Neuronal stem cell (in vitro differentiated cells): ENCODE results near the gene ARSG.

Experiments
- DNase-seq: peaks from one replicate; pipeline ENCODE4 v3.0.0-alpha.2; 2013; ENCODE audit warnings: low spot score
- H2AFZ ChIP-seq: one replicate; pipeline ENCODE4 v1.6.1; 2013; ENCODE audit warnings: mild to moderate bottlenecking, low read length, inconsistent platforms
- H2AK5ac ChIP-seq: 2 replicates; pipeline ENCODE4 v1.6.1; 2013; ENCODE audit warnings: low read depth, mild to moderate bottlenecking, inconsistent platforms, low read length, moderate library complexity, mixed read lengths
- H2BK120ac ChIP-seq: 2 replicates; pipeline ENCODE4 v1.6.1; 2013; ENCODE audit warnings: low read depth, mild to moderate bottlenecking, inconsistent platforms, low read length, moderate library complexity, mixed read lengths
- H2BK12ac ChIP-seq: one replicate; pipeline ENCODE4 v1.6.1; 2013; ENCODE audit warnings: low read length, inconsistent platforms
- H2BK15ac ChIP-seq: 2 replicates; pipeline ENCODE4 v1.6.1; 2013; ENCODE audit warnings: mild to moderate bottlenecking, low read length, inconsistent platforms, mixed read lengths
- H2BK5ac ChIP-seq: one replicate; pipeline ENCODE4 v1.6.1; 2013; ENCODE audit warnings: inconsistent platforms, mild to moderate bottlenecking, low read length, moderate library complexity
- H3K14ac ChIP-seq: one replicate; pipeline ENCODE4 v1.6.1; 2013; ENCODE audit warnings: low read length, inconsistent platforms
- H3K18ac ChIP-seq: 2 replicates; pipeline ENCODE4 v1.6.1; 2013; ENCODE audit warnings: low read length, inconsistent platforms
- H3K23ac ChIP-seq: 2 replicates; pipeline ENCODE4 v1.6.1; 2013; ENCODE audit warnings: low read depth, mild to moderate bottlenecking, mixed read lengths, low read length, inconsistent platforms; ENCODE audit not compliant: poor library complexity
- H3K27ac ChIP-seq: replicated peaks from 3 replicates; pipeline ENCODE4 v1.5.1; 2013; ENCODE audit warnings: low read length, inconsistent platforms
- H3K27me3 ChIP-seq, 3 experiments: 2 replicates each; pipeline ENCODE4 v1.6.1; 2013; ENCODE audit warnings: low read length in 3 of 3, mild to moderate bottlenecking in 2 of 3, inconsistent platforms in 1 of 3, low read depth in 1 of 3, mixed read lengths in 1 of 3, moderate library complexity in 1 of 3; ENCODE audit not compliant: control insufficient read depth in 3 of 3, insufficient read depth in 3 of 3
- H3K36me3 ChIP-seq, 2 donors: replicated peaks in 1 of 2; 2 replicates each; pipeline ENCODE4 v1.6.1; 2013; ENCODE audit warnings: low read length in 2 of 2; ENCODE audit not compliant: control insufficient read depth in 2 of 2, insufficient read depth in 2 of 2
- H3K4ac ChIP-seq: 2 replicates; pipeline ENCODE4 v1.6.1; 2013; ENCODE audit warnings: inconsistent platforms, mild to moderate bottlenecking, low read length, moderate library complexity
- H3K4me1 ChIP-seq, 2 donors: 1 replicate in 1 of 2; 2 replicates in 1 of 2; pipeline ENCODE4 v1.6.1; 2013; ENCODE audit warnings: low read length in 2 of 2, low read depth in 1 of 2; ENCODE audit not compliant: control insufficient read depth in 2 of 2, insufficient read depth in 1 of 2
- H3K4me2 ChIP-seq: one replicate; pipeline ENCODE4 v1.6.1; 2013; ENCODE audit warnings: mild to moderate bottlenecking, low read length, inconsistent platforms; ENCODE audit not compliant: insufficient read depth, poor library complexity, severe bottlenecking
- H3K4me3 ChIP-seq, 2 donors: 2 replicates each; pipeline ENCODE4 v1.5.1; 2013; ENCODE audit warnings: low read length in 2 of 2, mild to moderate bottlenecking in 2 of 2, inconsistent platforms in 1 of 2, moderate library complexity in 1 of 2
- H3K79me1 ChIP-seq: one replicate; pipeline ENCODE4 v1.6.1; 2013; ENCODE audit warnings: low read depth, mild to moderate bottlenecking, inconsistent platforms, low read length, moderate library complexity
- H3K9ac ChIP-seq: one replicate; pipeline ENCODE4 v1.6.1; 2013; ENCODE audit warnings: mild to moderate bottlenecking, low read depth, low read length, inconsistent platforms; ENCODE audit not compliant: poor library complexity
- H3K9me3 ChIP-seq, 2 donors: replicated peaks in 1 of 2; 2 replicates each; pipeline versions ENCODE3 to v1.6.1; 2013; ENCODE audit warnings: low read length in 2 of 2, mild to moderate bottlenecking in 2 of 2, inconsistent platforms in 1 of 2, low read depth in 1 of 2, mixed read lengths in 1 of 2, moderate library complexity in 1 of 2; ENCODE audit not compliant: control insufficient read depth in 2 of 2, insufficient read depth in 1 of 2
- H4K8ac ChIP-seq: one replicate; pipeline ENCODE4 v1.6.1; 2013; ENCODE audit warnings: low read depth, mild to moderate bottlenecking, inconsistent platforms, low read length, moderate library complexity
- H4K91ac ChIP-seq: one replicate; pipeline ENCODE4 v1.6.1; 2013; ENCODE audit warnings: low read length, low read depth, mild to moderate bottlenecking, inconsistent platforms; ENCODE audit not compliant: poor library complexity
- WGBS, 2 donors: extraction: QIAGEN DNeasy Blood & Tissue Kit; methylation state at CpG; one replicate each; pipeline ENCODE4 v1.1.7; 2013; ENCODE audit warnings: missing lambda C conversion rate in 2 of 2, mixed read lengths in 1 of 2; ENCODE audit not compliant: insufficient read length in 2 of 2, insufficient replicate concordance in 1 of 2; ENCODE audit errors: extremely low coverage in 2 of 2; 5-methylcytosine and 5-hydroxymethylcytosine counted together

The ARSG gene

GRCh38 chr17:68304706-68305105, 13.4 kb downstream of the ARSG start:
- no CpG with 5 or more reads among the region's 6 CpGs for WGBS, 2 donors
- no peak overlapping the region for H3K9ac ChIP-seq
- no peaks in the 10 kb centered on the region for H3K27me3 ChIP-seq
- no peak overlapping the region for H2BK5ac ChIP-seq
- no peaks in the 10 kb centered on the region for H3K79me1 ChIP-seq
- no peak overlapping the region for H3K4me3 ChIP-seq
- no peak for DNase-seq
- H3K14ac ChIP-seq, result no peak overlapping the region
- H3K4ac ChIP-seq, result no peak overlapping the region
- H3K23ac ChIP-seq, result no peak overlapping the region
- no peak overlapping the region for H2BK15ac ChIP-seq
- peaks cover 0 to 2% of the 10 kb centered on the region in 2 donors for H3K4me1 ChIP-seq
- H2AFZ ChIP-seq, result no peak overlapping the region
- no peak overlapping the region for H2AK5ac ChIP-seq
- H3K27ac ChIP-seq, result no peak overlapping the region
- no peak overlapping the region for H3K18ac ChIP-seq
- H2BK120ac ChIP-seq, result no peak overlapping the region
- H3K4me2 ChIP-seq, result no peak overlapping the region
- peaks cover 3 to 18% of the 10 kb centered on the region in 2 donors for H3K36me3 ChIP-seq
- no peak overlapping the region for H2BK12ac ChIP-seq
- H3K9me3 ChIP-seq, result peaks cover 1 to 30% of the 10 kb centered on the region in 2 donors
- no peak overlapping the region for H4K91ac ChIP-seq
- H4K8ac ChIP-seq, result no peak overlapping the region

- DNase-seq, result no peak
- H3K4me1 ChIP-seq, result peaks cover 0 to 2% of the 10 kb centered on the region in 2 donors
- no peak overlapping the region for H4K91ac ChIP-seq
- no peak overlapping the region for H3K27ac ChIP-seq
- H3K14ac ChIP-seq, result no peak overlapping the region
- no peak overlapping the region for H3K4ac ChIP-seq
- no peak overlapping the region for H3K23ac ChIP-seq
- no peak overlapping the region for H2BK5ac ChIP-seq
- no peak overlapping the region for H2BK15ac ChIP-seq
- WGBS, 2 donors, result no CpG with 5 or more reads among the region's 4 CpGs
- H3K9ac ChIP-seq, result no peak overlapping the region
- no peak overlapping the region for H4K8ac ChIP-seq
- H2AFZ ChIP-seq, result no peak overlapping the region
- H2BK12ac ChIP-seq, result no peak overlapping the region
- H3K9me3 ChIP-seq, result peaks cover 1 to 26% of the 10 kb centered on the region in 2 donors
- no peak overlapping the region for H2BK120ac ChIP-seq
- no peaks in the 10 kb centered on the region for H3K27me3 ChIP-seq
- H3K79me1 ChIP-seq, result no peaks in the 10 kb centered on the region
- no peak overlapping the region for H3K4me3 ChIP-seq
- H3K36me3 ChIP-seq, result peaks cover 3 to 18% of the 10 kb centered on the region in 2 donors
- H3K4me2 ChIP-seq, result no peak overlapping the region
- H3K18ac ChIP-seq, result no peak overlapping the region
- H2AK5ac ChIP-seq, result no peak overlapping the region
These were observed 13.8 kb downstream of the ARSG start for GRCh38 chr17:68305142-68305541.

GRCh38 chr17:68306819-68307218, 15.5 kb downstream of the ARSG start:
- Histone ChIP-seq H3K9ac (no peak overlapping the region), H2AK5ac (no peak overlapping the region), H3K4me3 (no peak overlapping the region), H3K4me2 (no peak overlapping the region), H3K18ac (no peak overlapping the region), H2BK5ac (no peak overlapping the region), H3K27ac (no peak overlapping the region), H3K14ac (no peak overlapping the region), H3K4me1 (peaks cover 0 to 2% of the 10 kb centered on the region in 2 donors), H2BK12ac (no peak overlapping the region), H4K91ac (no peak overlapping the region), H2BK120ac (no peak overlapping the region), H3K79me1 (no peaks in the 10 kb centered on the region), H3K9me3 (peaks cover 1 to 17% of the 10 kb centered on the region in 2 donors), H3K4ac (no peak overlapping the region), H3K27me3 (no peaks in the 10 kb centered on the region), H4K8ac (no peak overlapping the region), H2AFZ (no peak overlapping the region), H2BK15ac (no peak overlapping the region), H3K36me3 (peaks cover 3 to 24% of the 10 kb centered on the region in 2 donors), H3K23ac (no peak overlapping the region)
- DNase-seq, result no peak
- no CpG with 5 or more reads among the region's 6 CpGs for WGBS, 2 donors

- Histone ChIP-seq H3K4me1 (peaks cover 3 to 6% of the 10 kb centered on the region in 2 donors), H2AFZ (no peak overlapping the region), H3K27ac (no peak overlapping the region), H4K91ac (no peak overlapping the region), H3K23ac (no peak overlapping the region), H3K9ac (no peak overlapping the region), H2AK5ac (no peak overlapping the region), H3K4me2 (no peak overlapping the region), H2BK120ac (no peak overlapping the region), H3K36me3 (peaks cover 3 to 24% of the 10 kb centered on the region in 2 donors), H3K14ac (no peak overlapping the region), H3K4ac (no peak overlapping the region), H3K27me3 (no peaks in the 10 kb centered on the region), H3K4me3 (no peak overlapping the region), H2BK5ac (no peak overlapping the region), H4K8ac (no peak overlapping the region), H2BK15ac (no peak overlapping the region), H3K79me1 (no peaks in the 10 kb centered on the region), H3K9me3 (peaks cover 1 to 17% of the 10 kb centered on the region in 2 donors), H2BK12ac (no peak overlapping the region), H3K18ac (no peak overlapping the region)
- WGBS, 2 donors, result no CpG with 5 or more reads among the region's 8 CpGs
- no peak for DNase-seq
These were observed 16.1 kb downstream of the ARSG start for GRCh38 chr17:68307443-68307842.
